Keratinocyte (primary cell): ENCODE measurements around the gene GAA. TPM values are rescaled to one million over a fixed set of nuclear protein-coding genes. Genes with fewer than 3 reads are reported as not detected.

Source experiments
- DNase-seq: peaks from one replicate; pipeline ENCODE4 v3.0.0-alpha.2; 2011; ENCODE audit warnings: low read depth, missing footprints, low spot score
- FAIRE-seq: peaks from 2 replicates; lab custom pipeline; 2011; peaks lifted over from hg19 to GRCh38; lab: Jason Lieb, UNC
- H2AFZ ChIP-seq: 2 replicates; pipeline ENCODE4 v1.6.0; 2012; ENCODE audit warnings: low read length, control low read depth, inconsistent platforms; ENCODE audit not compliant: control insufficient read depth
- H3K27ac ChIP-seq: 2 replicates; pipeline ENCODE4 v1.5.1; 2011; ENCODE audit warnings: low read length; ENCODE audit not compliant: control insufficient read depth, insufficient read depth
- H3K27me3 ChIP-seq: 3 replicates; pipeline ENCODE4 v1.6.0; 2011; ENCODE audit warnings: low read length; ENCODE audit not compliant: control insufficient read depth, insufficient read depth; ENCODE audit errors: extremely low read depth
- H3K36me3 ChIP-seq, 2 experiments: 2 replicates in 1 of 2; 3 replicates in 1 of 2; pipeline ENCODE4 v1.5.1; 2011; ENCODE audit warnings: low read length in 2 of 2, mild to moderate bottlenecking in 1 of 2; ENCODE audit not compliant: control insufficient read depth in 2 of 2, insufficient read depth in 2 of 2; ENCODE audit errors: extremely low read depth in 1 of 2
- H3K4me1 ChIP-seq: 3 replicates; pipeline ENCODE4 v1.5.1; 2011; ENCODE audit warnings: low read length; ENCODE audit not compliant: control insufficient read depth, insufficient read depth; ENCODE audit errors: extremely low read depth
- H3K4me2 ChIP-seq: 3 replicates; pipeline ENCODE4 v1.6.0; 2011; ENCODE audit warnings: low read depth, low read length; ENCODE audit not compliant: control insufficient read depth, insufficient read depth; ENCODE audit errors: extremely low read depth
- H3K4me3 ChIP-seq, 3 experiments: fragments of 200-600 bp in 1 of 3; sonication (generic) in 1 of 3; 2 replicates in 2 of 3; 3 replicates in 1 of 3; pipeline ENCODE4 v1.5.1; 2011 to 2016; ENCODE audit warnings: low read length in 3 of 3, mild to moderate bottlenecking in 3 of 3, control low read depth in 2 of 3, inconsistent platforms in 1 of 3, low read depth in 1 of 3, mixed read lengths in 1 of 3, mixed run types in 1 of 3, moderate library complexity in 1 of 3; ENCODE audit not compliant: control insufficient read depth in 2 of 3, insufficient read depth in 2 of 3; ENCODE audit errors: extremely low read depth in 1 of 3
- H3K79me2 ChIP-seq: 2 replicates; pipeline ENCODE4 v1.6.0; 2012; ENCODE audit warnings: low read length; ENCODE audit not compliant: control insufficient read depth, insufficient read depth
- H3K9ac ChIP-seq: 3 replicates; pipeline ENCODE4 v1.6.0; 2011; ENCODE audit warnings: low read length; ENCODE audit not compliant: control insufficient read depth, insufficient read depth; ENCODE audit errors: extremely low read depth
- H3K9me1 ChIP-seq: 3 replicates; pipeline ENCODE4 v1.6.0; 2011; ENCODE audit warnings: low read length; ENCODE audit not compliant: control insufficient read depth, insufficient read depth; ENCODE audit errors: extremely low read depth
- H3K9me3 ChIP-seq: 2 replicates; pipeline ENCODE4 v1.5.1; 2012; ENCODE audit warnings: low read depth, low read length; ENCODE audit not compliant: control insufficient read depth
- H4K20me1 ChIP-seq: 3 replicates; pipeline ENCODE4 v1.6.0; 2011; ENCODE audit warnings: low read length; ENCODE audit not compliant: control insufficient read depth, insufficient read depth; ENCODE audit errors: extremely low read depth
- CTCF ChIP-seq, 3 experiments: IDR thresholded peaks in 1 of 3; conservative IDR thresholded peaks in 1 of 3; optimal IDR thresholded peaks in 1 of 3; 2 replicates in 2 of 3; 3 replicates in 1 of 3; pipeline versions ENCODE3 to v1.5.1; 2011; ENCODE audit warnings: low read length in 3 of 3, mild to moderate bottlenecking in 3 of 3, moderate library complexity in 2 of 3, control low read depth in 1 of 3, inconsistent platforms in 1 of 3; ENCODE audit not compliant: insufficient read depth in 2 of 3; ENCODE audit errors: extremely low read depth in 1 of 3
- EZH2 ChIP-seq: IDR thresholded peaks from one replicate; pipeline ENCODE4 v1.6.1; 2012; ENCODE audit warnings: inconsistent platforms, mild to moderate bottlenecking, low read length, moderate library complexity
- dilution Hi-C: fragments of 300-500 bp; cut with MboI; formaldehyde crosslinking; loops from one replicate; pipeline ENCODE4 v1.7.0; 2020; ENCODE audit warnings: low sequenced_read_pairs; ENCODE audit not compliant: extremely low pct_ligation_motif_present
- polyA plus RNA-seq, 5 experiments: library from polyadenylated mRNA; depleted of rRNA in 3 of 5; stranded (reverse) in 3 of 5; stranded (forward) in 1 of 5; unstranded in 1 of 5; fragments of >200 nt; gene quantifications; 1 replicate in 1 of 5; 2 replicates in 3 of 5; 3 replicates in 1 of 5; pipeline versions ENCODE4 v1.2.1 to v1.2.3, GENCODE V29; 2011 to 2012; ENCODE audit warnings: missing spikeins in 2 of 5, low read depth in 1 of 5, low replicate concordance in 1 of 5

GAA gene
- polyA plus RNA-seq, 1 donor (not counting 4 experiments of a cell fraction or from before 2014, with no cell fraction given): 3.2 TPM

- FAIRE-seq: no peak
- Histone ChIP-seq H3K9me3 (no peaks in the 10 kb centered on the region), H4K20me1 (no peaks in the 10 kb centered on the region), H3K4me2 (no peak overlapping the region), H3K79me2 (no peaks in the 10 kb centered on the region), H3K36me3 (no peaks in the 10 kb centered on the region), H3K27me3 (peaks cover under 1% of the 10 kb centered on the region), H3K9me1 (no peaks in the 10 kb centered on the region), H3K4me3 (no peak overlapping the region), H3K9ac (no peak overlapping the region), H3K27ac (no peak overlapping the region), H2AFZ (no peak overlapping the region), H3K4me1 (peaks cover 12% of the 10 kb centered on the region)
- no peak for DNase-seq
- dilution Hi-C loops: no loop called here
- TF ChIP-seq EZH2: no peak
- no peak for TF ChIP-seq CTCF (optimal IDR thresholded peaks at IDR 0.05 in 1 of 3, IDR thresholded peaks at IDR 0.05 in 1 of 3, conservative IDR thresholded peaks at IDR 0.05 in 1 of 3; ENCODE audit: extremely low read depth in 1 of 3, insufficient read depth in 2 of 3, low read length in 3 of 3)
Measured at GRCh38 chr17:80111702-80112470, 10.5 kb downstream of the GAA start.

GRCh38 chr17:80112471-80113032, 11.2 kb downstream of the GAA start:
- Histone ChIP-seq H3K4me2 (no peak overlapping the region), H3K9ac (no peak overlapping the region), H2AFZ (no peak overlapping the region), H3K79me2 (no peaks in the 10 kb centered on the region), H3K4me1 (peaks cover 12% of the 10 kb centered on the region), H3K36me3 (no peaks in the 10 kb centered on the region), H3K27me3 (no peaks in the 10 kb centered on the region), H3K9me1 (no peaks in the 10 kb centered on the region), H3K9me3 (no peaks in the 10 kb centered on the region), H4K20me1 (no peaks in the 10 kb centered on the region), H3K27ac (no peak overlapping the region), H3K4me3 (no peak overlapping the region)
- dilution Hi-C loops: no loop called here
- no peak for FAIRE-seq
- DNase-seq: no peak
- no peak for TF ChIP-seq EZH2
- no peak for TF ChIP-seq CTCF (optimal IDR thresholded peaks at IDR 0.05 in 1 of 3, IDR thresholded peaks at IDR 0.05 in 1 of 3, conservative IDR thresholded peaks at IDR 0.05 in 1 of 3; ENCODE audit: extremely low read depth in 1 of 3, insufficient read depth in 2 of 3, low read length in 3 of 3)
